HL-60 (cell line): ENCODE data around the gene ANO8.

Source experiments
- CTCF ChIP-seq: IDR thresholded peaks from one replicate; pipeline ENCODE4 v1.5.1; 2011; ENCODE audit warnings: low read length, control low read depth, inconsistent platforms; ENCODE audit not compliant: insufficient read depth
- GABPA ChIP-seq: IDR thresholded peaks from 2 replicates; pipeline ENCODE4 v1.6.1; 2012; ENCODE audit warnings: low read depth
- POLR2AphosphoS5 ChIP-seq: IDR thresholded peaks from 2 replicates; pipeline ENCODE4 v1.6.1; 2012; ENCODE audit warnings: low read depth
- REST ChIP-seq: IDR thresholded peaks from 2 replicates; pipeline ENCODE4 v1.6.1; 2012; ENCODE audit warnings: low read depth; ENCODE audit not compliant: insufficient replicate concordance
- SPI1 ChIP-seq: IDR thresholded peaks from 2 replicates; pipeline ENCODE4 v1.6.1; 2012; ENCODE audit warnings: low read depth, mild to moderate bottlenecking, borderline replicate concordance

- TF ChIP-seq CTCF (no peak), SPI1 (no peak), POLR2AphosphoS5 (no peak), GABPA (no peak), REST (no peak)
Measured at GRCh38 chr19:17325133-17325532, 9.5 kb downstream of the ANO8 start.
